Adrenal gland (tissue), 12 donors: Measurements from ENCODE around the gene SSTR3. TPM values are rescaled to one million over a fixed set of nuclear protein-coding genes. Genes with fewer than 3 reads are reported as not detected.
A peak's percentile ranks its signal among the peaks of the same experiment; 100 is the strongest.

Experiments
- DNase-seq, 7 donors: peaks; one replicate each; pipeline ENCODE4 v3.0.0-alpha.2; 2019 to 2020
- H3K27ac ChIP-seq, 5 donors: fragments of 200-600 bp; sonication (generic) in 4 of 5; 1 replicate in 3 of 5; 2 replicates in 2 of 5; pipeline versions ENCODE4 v1.5.1 to v1.8.0; 2016 to 2020; ENCODE audit warnings: mild to moderate bottlenecking in 1 of 5
- H3K27me3 ChIP-seq: fragments of 200-600 bp; 2 replicates; pipeline ENCODE4 v1.8.0; 2021
- H3K36me3 ChIP-seq, 2 donors: fragments of 200-600 bp; replicated peaks in 1 of 2; 1 replicate in 1 of 2; 2 replicates in 1 of 2; pipeline versions ENCODE4 v1.5.1 to v1.8.0; 2018 to 2022
- H3K4me1 ChIP-seq, 2 donors: fragments of 200-600 bp; replicated peaks in 1 of 2; 1 replicate in 1 of 2; 2 replicates in 1 of 2; pipeline versions ENCODE4 v1.5.1 to v1.8.0; 2018 to 2021
- H3K4me3 ChIP-seq, 4 donors: fragments of 200-600 bp; sonication (generic) in 3 of 4; one replicate each; pipeline ENCODE4 v1.5.1; 2016 to 2018
- H3K9me3 ChIP-seq, 3 donors: fragments of 200-600 bp; sonication (generic) in 1 of 3; replicated peaks in 1 of 3; 1 replicate in 2 of 3; 2 replicates in 1 of 3; pipeline versions ENCODE4 v1.5.1 to v1.8.0; 2016 to 2021
- CTCF ChIP-seq, 6 experiments: fragments of 450-650 bp in 4 of 6; fragments of 200-600 bp in 2 of 6; sonication (generic) in 1 of 6; IDR thresholded peaks; 1 replicate in 5 of 6; 2 replicates in 1 of 6; pipeline versions ENCODE4 v1.5.1 to v1.8.0; 2016 to 2021; ENCODE audit warnings: antibody characterized with exemption in 6 of 6, mild to moderate bottlenecking in 2 of 6, moderate library complexity in 1 of 6
- POLR2A ChIP-seq, 2 donors: fragments of 450-650 bp; IDR thresholded peaks; one replicate each; pipeline ENCODE4 v1.6.1; 2017; ENCODE audit warnings: antibody characterized with exemption in 2 of 2, mild to moderate bottlenecking in 2 of 2, moderate library complexity in 1 of 2
- WGBS, 4 donors: extraction: QIAGEN DNeasy Blood & Tissue Kit in 2 of 4; methylation state at CpG; one replicate each; pipeline versions ENCODE4 v1.1.5 to v1.1.7; 2013 to 2017; 5-methylcytosine and 5-hydroxymethylcytosine counted together
- intact Hi-C, 2 donors: fragments of 100-400 bp; cut with DNase I; formaldehyde crosslinking; loops; one replicate each; pipeline versions ENCODE4 v1.14.1 to v1.15.0; 2022 to 2023
- polyA plus RNA-seq, 3 donors: library from polyadenylated mRNA; stranded (reverse); fragments of 200-250 nt in 2 of 3; fragments of 350-450 nt in 1 of 3; fragmentation: Illumina TruSeq in 1 of 3; extraction: RNeasy Lipid Tissue Mini Kit (QIAGEN cat#74804) in 1 of 3; gene quantifications; one replicate each; pipeline ENCODE4 v1.2.3, GENCODE V29; 2013 to 2014
- total RNA-seq, 9 donors: library from RNA; depleted of rRNA in 4 of 9; stranded (reverse); fragments of >200 nt in 4 of 9; fragments of 120-200 nt in 1 of 9; fragmentation: NEBNext Ultra II Directional in 1 of 9; extraction: Animal tissue kit (Norgen Biotek cat#: 25700) in 1 of 9; gene quantifications; one replicate each; pipeline versions ENCODE4 v1.1.0 to v1.2.4, GENCODE V29; 2013 to 2023
- donor health status: healthy with polysubstance abuse.
- donor health status: Bipolar disorder and iron deficiency.
- donor health status: DM: yes; HTN: yes; CAD: no.
- donor health status: DM: no; HTN: no; CAD: no.
- donor health status: DM: no; HTN: no; CAD: no.
- donor health status: DM: yes; HTN: yes; CAD: no.

The SSTR3 gene
- total and polyA plus RNA-seq, 12 donors: 0.28 to 2.0 (median 0.50) TPM; not detected in 1

GRCh38 chr22:37187891-37188761 lies 24.2 kb downstream of the SSTR3 start, which contains the start of gene C1QTNF6:
Gene C1QTNF6 (minus strand): TSS chr22:37188247. CDS start chr22:37188213, 34 bp downstream.
- DNase-seq: peak in 4 of 7 donors; percentile 33 to 67 (median 59)
- WGBS, 4 donors: 25 to 44% (median 30%) methylated on average over 7 to 17 of the region's 17 CpGs
- H3K4me1 ChIP-seq: peaks cover 24 to 54% of the 10 kb centered on the region in 2 donors

GRCh38 chr22:37187552-37187890 lies 24.8 kb downstream of the SSTR3 start:
- Histone ChIP-seq H3K27ac (peak overlapping the region; percentile 62 to 92 (median 67)), H3K27me3 (no peaks in the 10 kb centered on the region), H3K4me1 (peaks cover 24 to 54% of the 10 kb centered on the region in 2 donors), H3K4me3 (peak overlapping the region in 1 of 4 donors; percentile 45), H3K9me3 (no peaks in the 10 kb centered on the region), H3K36me3 (no peaks in the 10 kb centered on the region)
- peak in 2 of 7 donors; percentile 40 to 55 for DNase-seq
- TF ChIP-seq CTCF (IDR thresholded peaks at IDR 0.05): no peak
- TF ChIP-seq POLR2A (IDR thresholded peaks at IDR 0.05): no peak
- intact Hi-C loops: no loop called here
- WGBS, 4 donors: 7 to 39% (median 27%) methylated on average over 4 to 5 of the region's 5 CpGs

More at GRCh38 chr22:37187891-37188761, 24.2 kb downstream of the SSTR3 start, which contains the start of gene C1QTNF6:
- peak within 1 kb of the TSS; percentile 62 to 92 (median 67) for H3K27ac ChIP-seq
- intact Hi-C loops: no loop called here
- H3K9me3 ChIP-seq: no peaks in the 10 kb centered on the region
- H3K27me3 ChIP-seq: no peaks in the 10 kb centered on the region
- H3K4me3 ChIP-seq: peak within 1 kb of the TSS in 1 of 4 donors; percentile 45
- TF ChIP-seq CTCF (IDR thresholded peaks at IDR 0.05): no peak
- no peak for TF ChIP-seq POLR2A (IDR thresholded peaks at IDR 0.05)
- H3K36me3 ChIP-seq: no peaks in the 10 kb centered on the region

- intact Hi-C loops: no loop called here
Observed at GRCh38 chr22:37186997-37187522, 25.2 kb downstream of the SSTR3 start.

More at GRCh38 chr22:37186997-37187522, 25.2 kb downstream of the SSTR3 start:
- DNase-seq: no peak
- no peaks in the 10 kb centered on the region for H3K36me3 ChIP-seq
- H3K9me3 ChIP-seq: no peaks in the 10 kb centered on the region
- H3K27ac ChIP-seq: peak overlapping the region; percentile 62 to 92 (median 67)
- WGBS, 4 donors: 65 to 69% (median 67%) methylated on average over 4 of the region's 4 CpGs
- H3K27me3 ChIP-seq: no peaks in the 10 kb centered on the region
- H3K4me1 ChIP-seq: peaks cover 24 to 54% of the 10 kb centered on the region in 2 donors
- TF ChIP-seq POLR2A (IDR thresholded peaks at IDR 0.05) (no peak), CTCF (IDR thresholded peaks at IDR 0.05) (no peak)
- H3K4me3 ChIP-seq: peak overlapping the region in 1 of 4 donors; percentile 45
